Parathyroid adenoma (tissue), 2 donors: ENCODE measurements around the gene PRR19.

Experiments
- H2AFZ ChIP-seq: fragments of 300-600 bp; sonication (generic); one replicate; pipeline ENCODE4 v1.7.0; 2017; ENCODE audit warnings: antibody characterized with exemption, mild to moderate bottlenecking
- H3K27ac ChIP-seq: fragments of 300-600 bp; sonication (generic); one replicate; pipeline ENCODE4 v1.7.0; 2017
- H3K27me3 ChIP-seq: fragments of 300-600 bp; sonication (generic); one replicate; pipeline ENCODE4 v1.7.0; 2017; ENCODE audit warnings: low read length; ENCODE audit not compliant: control insufficient read depth, insufficient read depth
- H3K36me3 ChIP-seq: fragments of 300-600 bp; sonication (generic); one replicate; pipeline ENCODE4 v1.7.0; 2017; ENCODE audit warnings: low read length; ENCODE audit not compliant: control insufficient read depth, insufficient read depth
- H3K4me1 ChIP-seq: fragments of 300-600 bp; sonication (generic); one replicate; pipeline ENCODE4 v1.7.0; 2017; ENCODE audit warnings: control low read depth
- H3K4me2 ChIP-seq: fragments of 300-600 bp; sonication (generic); one replicate; pipeline ENCODE4 v1.7.0; 2017; ENCODE audit warnings: low read length
- H3K4me3 ChIP-seq: fragments of 300-600 bp; sonication (generic); one replicate; pipeline ENCODE4 v1.7.0; 2017; ENCODE audit warnings: low read depth, low read length
- H3K79me2 ChIP-seq: fragments of 300-600 bp; sonication (generic); one replicate; pipeline ENCODE4 v1.7.0; 2017; ENCODE audit warnings: control low read depth
- H3K9ac ChIP-seq: fragments of 300-600 bp; sonication (generic); one replicate; pipeline ENCODE4 v1.7.0; 2017; ENCODE audit warnings: mild to moderate bottlenecking
- H3K9me3 ChIP-seq: fragments of 300-600 bp; sonication (generic); one replicate; pipeline ENCODE4 v1.7.0; 2017; ENCODE audit warnings: low read length; ENCODE audit not compliant: control insufficient read depth
- TF ChIP-seq, protein P1 (sequence below): fragments of 300-600 bp; sonication (generic); IDR thresholded peaks from one replicate; pipeline ENCODE4 v1.7.0; 2017; ENCODE audit warnings: antibody characterized with exemption, mild to moderate bottlenecking
- donor health status: primary hyperparathyroidism.

Gene PRR19

DNA sequence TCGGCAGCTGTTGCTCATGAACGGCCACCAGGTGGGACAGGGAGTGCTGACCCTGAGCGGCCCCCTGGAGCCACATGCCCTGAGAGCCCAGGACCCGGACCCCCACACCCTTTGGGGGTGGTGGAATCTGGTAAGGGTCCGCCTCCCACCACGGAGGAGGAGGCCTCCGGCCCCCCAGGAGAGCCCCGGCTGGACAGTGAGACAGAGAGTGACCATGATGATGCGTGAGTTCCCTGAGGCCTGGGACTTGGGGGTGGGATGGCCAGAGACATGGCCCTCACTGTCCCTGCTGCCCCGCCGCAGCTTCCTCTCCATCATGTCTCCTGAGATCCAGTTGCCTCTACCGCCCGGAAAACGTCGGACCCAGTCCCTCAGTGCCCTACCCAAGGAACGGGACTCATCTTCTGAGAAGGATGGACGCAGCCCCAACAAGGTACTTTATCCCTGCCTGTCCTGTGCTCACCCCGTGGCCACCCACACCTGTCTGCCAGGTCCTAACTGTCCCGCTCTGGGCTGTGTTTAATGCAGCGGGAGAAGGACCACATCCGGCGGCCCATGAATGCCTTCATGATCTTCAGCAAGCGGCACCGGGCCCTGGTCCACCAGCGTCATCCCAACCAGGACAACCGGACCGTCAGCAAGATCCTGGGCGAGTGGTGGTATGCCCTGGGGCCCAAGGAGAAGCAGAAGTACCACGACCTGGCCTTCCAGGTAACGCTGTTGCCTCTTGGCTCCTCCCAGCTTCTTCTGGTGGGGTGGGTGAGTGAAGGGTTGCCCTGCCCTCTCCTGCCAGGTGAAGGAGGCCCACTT, 14.7 kb upstream of the PRR19 start:
- Histone ChIP-seq H3K79me2 (no peaks in the 10 kb centered on the region), H3K4me1 (peaks cover 29% of the 10 kb centered on the region), H3K36me3 (no peaks in the 10 kb centered on the region), H2AFZ (no peak overlapping the region), H3K4me3 (no peak overlapping the region), H3K27me3 (no peaks in the 10 kb centered on the region), H3K27ac (no peak overlapping the region), H3K4me2 (no peak overlapping the region), H3K9ac (no peak overlapping the region), H3K9me3 (no peaks in the 10 kb centered on the region)
- TF ChIP-seq, protein P1, sequence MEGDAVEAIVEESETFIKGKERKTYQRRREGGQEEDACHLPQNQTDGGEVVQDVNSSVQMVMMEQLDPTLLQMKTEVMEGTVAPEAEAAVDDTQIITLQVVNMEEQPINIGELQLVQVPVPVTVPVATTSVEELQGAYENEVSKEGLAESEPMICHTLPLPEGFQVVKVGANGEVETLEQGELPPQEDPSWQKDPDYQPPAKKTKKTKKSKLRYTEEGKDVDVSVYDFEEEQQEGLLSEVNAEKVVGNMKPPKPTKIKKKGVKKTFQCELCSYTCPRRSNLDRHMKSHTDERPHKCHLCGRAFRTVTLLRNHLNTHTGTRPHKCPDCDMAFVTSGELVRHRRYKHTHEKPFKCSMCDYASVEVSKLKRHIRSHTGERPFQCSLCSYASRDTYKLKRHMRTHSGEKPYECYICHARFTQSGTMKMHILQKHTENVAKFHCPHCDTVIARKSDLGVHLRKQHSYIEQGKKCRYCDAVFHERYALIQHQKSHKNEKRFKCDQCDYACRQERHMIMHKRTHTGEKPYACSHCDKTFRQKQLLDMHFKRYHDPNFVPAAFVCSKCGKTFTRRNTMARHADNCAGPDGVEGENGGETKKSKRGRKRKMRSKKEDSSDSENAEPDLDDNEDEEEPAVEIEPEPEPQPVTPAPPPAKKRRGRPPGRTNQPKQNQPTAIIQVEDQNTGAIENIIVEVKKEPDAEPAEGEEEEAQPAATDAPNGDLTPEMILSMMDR, result no peak

GRCh38 chr19:42287827-42288107, 14.2 kb upstream of the PRR19 start:
- Histone ChIP-seq H3K79me2 (no peaks in the 10 kb centered on the region), H3K4me3 (no peak overlapping the region), H3K27me3 (no peaks in the 10 kb centered on the region), H3K9me3 (no peaks in the 10 kb centered on the region), H3K9ac (no peak overlapping the region), H3K27ac (no peak overlapping the region), H3K36me3 (no peaks in the 10 kb centered on the region), H3K4me1 (peaks cover 25% of the 10 kb centered on the region), H3K4me2 (no peak overlapping the region), H2AFZ (no peak overlapping the region)
- TF ChIP-seq, protein P1, result no peak

- TF ChIP-seq, protein P1, result no peak
- Histone ChIP-seq H3K4me1 (peaks cover 20% of the 10 kb centered on the region), H3K27ac (no peak overlapping the region), H3K27me3 (no peaks in the 10 kb centered on the region), H3K36me3 (no peaks in the 10 kb centered on the region), H3K4me2 (no peak overlapping the region), H2AFZ (no peak overlapping the region), H3K9ac (no peak overlapping the region), H3K79me2 (no peaks in the 10 kb centered on the region), H3K4me3 (no peak overlapping the region), H3K9me3 (no peaks in the 10 kb centered on the region)
Measured at GRCh38 chr19:42288387-42288786, 13.5 kb upstream of the PRR19 start.

DNA sequence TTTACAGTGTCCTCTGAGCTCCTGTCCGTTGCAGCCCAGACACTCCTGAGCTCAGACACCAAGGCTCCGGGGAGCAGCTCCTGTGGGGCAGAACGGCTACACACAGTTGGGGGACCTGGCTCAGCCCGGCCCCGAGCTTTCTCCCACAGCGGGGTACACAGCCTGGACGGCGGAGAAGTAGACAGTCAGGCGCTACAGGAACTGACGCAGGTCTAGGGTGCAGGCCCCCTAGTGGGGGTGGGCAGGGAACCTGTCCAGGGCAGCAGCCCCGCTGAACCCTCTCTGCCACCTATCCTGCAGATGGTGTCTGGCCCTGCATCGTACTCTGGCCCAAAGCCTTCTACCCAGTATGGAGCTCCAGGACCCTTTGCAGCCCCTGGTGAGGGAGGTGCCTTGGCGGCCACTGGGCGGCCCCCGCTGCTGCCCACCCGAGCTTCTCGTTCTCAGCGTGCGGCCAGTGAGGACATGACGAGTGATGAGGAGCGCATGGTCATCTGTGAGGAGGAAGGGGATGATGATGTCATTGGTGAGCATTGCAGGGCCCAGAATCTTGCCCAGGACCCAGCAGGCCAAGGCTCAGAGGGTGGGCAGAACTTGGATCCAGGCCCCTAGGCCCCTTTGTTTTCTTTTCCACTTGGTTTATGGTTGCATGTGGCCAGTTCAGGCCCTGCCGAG, 12.9 kb upstream of the PRR19 start:
- H3K4me3 ChIP-seq, result no peak overlapping the region
- TF ChIP-seq, protein P1, result no peak
- no peak overlapping the region for H3K4me2 ChIP-seq
- peaks cover 20% of the 10 kb centered on the region for H3K4me1 ChIP-seq
- no peak overlapping the region for H3K9ac ChIP-seq
- H2AFZ ChIP-seq, result no peak overlapping the region
- H3K79me2 ChIP-seq, result no peaks in the 10 kb centered on the region
- H3K27me3 ChIP-seq, result no peaks in the 10 kb centered on the region
- H3K36me3 ChIP-seq, result no peaks in the 10 kb centered on the region
- H3K9me3 ChIP-seq, result no peaks in the 10 kb centered on the region
- H3K27ac ChIP-seq, result no peak overlapping the region
